Stimulated activated CD8-positive, alpha-beta memory T cell treated with anti-CD3 and anti-CD28 coated beads, Interleukin-12 subunit alpha, Interleukin-12 subunit beta, amount 100 ng/mL, for 24 hours (primary cell): ENCODE data around the gene PMS1.
"Not testable (repeated sequence)": the region's sequence is repeated elsewhere in the genome, so short reads cannot be mapped to it uniquely, and the experiment has no call there.

Source experiments
- DNase-seq: peaks from one replicate; pipeline ENCODE4 v3.0.0-alpha.2; 2020; ENCODE audit errors: extremely low read depth

Gene PMS1

GRCh38 chr2:189818249-189819038 lies 34.2 kb downstream of the PMS1 start:
- DNase-seq = no peak

GRCh38 chr2:189819297-189819704 lies 35.1 kb downstream of the PMS1 start:
- no peak for DNase-seq

GRCh38 chr2:189821953-189822748 lies 37.9 kb downstream of the PMS1 start:
- DNase-seq = no peak

- no peak for DNase-seq
Observed at GRCh38 chr2:189824694-189825396, 40.6 kb downstream of the PMS1 start.

GRCh38 chr2:189826039-189826438 lies 41.8 kb downstream of the PMS1 start:
- DNase-seq = no peak

GRCh38 chr2:189829102-189829833 lies 45.0 kb downstream of the PMS1 start:
- no peak for DNase-seq

- DNase-seq = no peak
Observed at GRCh38 chr2:189830510-189830909, 46.3 kb downstream of the PMS1 start.

GRCh38 chr2:189834059-189834458 lies 49.8 kb downstream of the PMS1 start:
- DNase-seq = no peak

- not testable (repeated sequence) for DNase-seq
Observed at GRCh38 chr2:189834642-189835041, 50.4 kb downstream of the PMS1 start.

GRCh38 chr2:189835855-189836558 lies 51.8 kb downstream of the PMS1 start:
- DNase-seq = no peak

GRCh38 chr2:189836644-189837043 lies 52.4 kb downstream of the PMS1 start:
- no peak for DNase-seq

- no peak for DNase-seq
Observed at GRCh38 chr2:189837326-189837725, 53.1 kb downstream of the PMS1 start.

GRCh38 chr2:189841019-189841418 lies 56.8 kb downstream of the PMS1 start:
- no peak for DNase-seq

- no peak for DNase-seq
Observed at GRCh38 chr2:189848276-189848675, 64.0 kb downstream of the PMS1 start.

- DNase-seq = no peak
Observed at GRCh38 chr2:189849550-189849949, 65.3 kb downstream of the PMS1 start.

- DNase-seq = no peak
Observed at GRCh38 chr2:189851174-189851826, 67.0 kb downstream of the PMS1 start.

GRCh38 chr2:189854187-189854586 lies 69.9 kb downstream of the PMS1 start:
- no peak for DNase-seq

- no peak for DNase-seq
Observed at GRCh38 chr2:189854940-189855339, 70.7 kb downstream of the PMS1 start.

GRCh38 chr2:189858291-189858690 lies 74.0 kb downstream of the PMS1 start:
- DNase-seq = no peak

GRCh38 chr2:189860161-189860560 lies 75.9 kb downstream of the PMS1 start:
- no peak for DNase-seq

GRCh38 chr2:189862751-189863150 lies 78.5 kb downstream of the PMS1 start:
- no peak for DNase-seq
